Measurements from ENCODE around the gene CCNB2. TPM values are rescaled to one million over a fixed set of nuclear protein-coding genes. Genes with fewer than 3 reads are reported as not detected.

CCNB2 gene
- total and polyA plus RNA-seq, 9 of the 15 experiments (the other 6 are each of a cell fraction or from before 2014, with no cell fraction given): 84.8 to 266 (median 124) TPM

- TF ChIP-seq ZNF318 (IDR thresholded peaks at IDR 0.05; ENCODE audit: borderline replicate concordance in 1 of 2, low read depth in 1 of 2) (no peak), CLOCK (CRISPR knock-in tag; IDR thresholded peaks at IDR 0.05; ENCODE audit: borderline replicate concordance) (no peak), BRCA1 (IDR thresholded peaks at IDR 0.05) (no peak), BRCA1 (CRISPR knock-in tag; IDR thresholded peaks at IDR 0.05) (0 out of 2 replicates have a peak, but pooled peaks have one; percentile 63), SPI1 (IDR thresholded peaks at IDR 0.05; ENCODE audit: borderline replicate concordance, low read depth, low read length) (no peak; the same call in 1 of the 2 replicates), MLX (CRISPR knock-in tag; conservative IDR thresholded peaks at IDR 0.05) (no peak), CHAMP1 (IDR thresholded peaks at IDR 0.05) (peak; percentile 66; the same call in 1 of the 2 replicates), POLR2B (IDR thresholded peaks at IDR 0.05; ENCODE audit: low read depth, partially characterized antibody) (peak; percentile 86), U2AF2 (optimal IDR thresholded peaks at IDR 0.05; ENCODE audit: low read depth, low read length) (no peak)
Measured at GRCh38 chr15:59104912-59105732, at the start of gene CCNB2 (continued).
